Measurements from ENCODE around the gene KRT36.

DNA sequence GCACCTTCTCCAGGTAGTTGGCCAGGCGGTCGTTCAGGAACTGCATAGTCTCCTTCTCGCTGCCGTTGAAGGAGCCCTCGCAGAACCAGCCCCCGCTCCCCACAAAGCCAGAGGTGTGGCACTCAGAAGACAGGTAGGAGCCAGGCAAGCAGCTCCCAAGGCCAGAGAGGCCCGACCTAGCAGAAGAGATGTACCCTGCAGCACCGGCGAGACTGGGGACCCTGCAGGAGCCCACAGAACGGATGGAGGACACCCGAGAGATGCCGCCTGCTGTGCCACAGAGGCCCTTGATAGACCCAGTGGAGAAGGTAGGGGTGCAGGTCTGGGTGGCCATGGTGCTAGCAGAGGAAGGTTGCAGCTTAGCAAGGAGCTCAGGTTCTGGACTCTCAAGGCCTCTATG is at the start of gene KRT36:
- TF ChIP-seq, protein P1, sequence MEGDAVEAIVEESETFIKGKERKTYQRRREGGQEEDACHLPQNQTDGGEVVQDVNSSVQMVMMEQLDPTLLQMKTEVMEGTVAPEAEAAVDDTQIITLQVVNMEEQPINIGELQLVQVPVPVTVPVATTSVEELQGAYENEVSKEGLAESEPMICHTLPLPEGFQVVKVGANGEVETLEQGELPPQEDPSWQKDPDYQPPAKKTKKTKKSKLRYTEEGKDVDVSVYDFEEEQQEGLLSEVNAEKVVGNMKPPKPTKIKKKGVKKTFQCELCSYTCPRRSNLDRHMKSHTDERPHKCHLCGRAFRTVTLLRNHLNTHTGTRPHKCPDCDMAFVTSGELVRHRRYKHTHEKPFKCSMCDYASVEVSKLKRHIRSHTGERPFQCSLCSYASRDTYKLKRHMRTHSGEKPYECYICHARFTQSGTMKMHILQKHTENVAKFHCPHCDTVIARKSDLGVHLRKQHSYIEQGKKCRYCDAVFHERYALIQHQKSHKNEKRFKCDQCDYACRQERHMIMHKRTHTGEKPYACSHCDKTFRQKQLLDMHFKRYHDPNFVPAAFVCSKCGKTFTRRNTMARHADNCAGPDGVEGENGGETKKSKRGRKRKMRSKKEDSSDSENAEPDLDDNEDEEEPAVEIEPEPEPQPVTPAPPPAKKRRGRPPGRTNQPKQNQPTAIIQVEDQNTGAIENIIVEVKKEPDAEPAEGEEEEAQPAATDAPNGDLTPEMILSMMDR (conservative IDR thresholded peaks at IDR 0.05; ENCODE audit: low read depth in 2 of 2): no peak
- no peak for TF ChIP-seq POLR2AphosphoS5 (IDR thresholded peaks at IDR 0.05; ENCODE audit: low read depth)
- no peak for TF ChIP-seq EZH2phosphoT487 (IDR thresholded peaks at IDR 0.05; ENCODE audit: unreplicated experiment)
- TF ChIP-seq, protein P2, sequence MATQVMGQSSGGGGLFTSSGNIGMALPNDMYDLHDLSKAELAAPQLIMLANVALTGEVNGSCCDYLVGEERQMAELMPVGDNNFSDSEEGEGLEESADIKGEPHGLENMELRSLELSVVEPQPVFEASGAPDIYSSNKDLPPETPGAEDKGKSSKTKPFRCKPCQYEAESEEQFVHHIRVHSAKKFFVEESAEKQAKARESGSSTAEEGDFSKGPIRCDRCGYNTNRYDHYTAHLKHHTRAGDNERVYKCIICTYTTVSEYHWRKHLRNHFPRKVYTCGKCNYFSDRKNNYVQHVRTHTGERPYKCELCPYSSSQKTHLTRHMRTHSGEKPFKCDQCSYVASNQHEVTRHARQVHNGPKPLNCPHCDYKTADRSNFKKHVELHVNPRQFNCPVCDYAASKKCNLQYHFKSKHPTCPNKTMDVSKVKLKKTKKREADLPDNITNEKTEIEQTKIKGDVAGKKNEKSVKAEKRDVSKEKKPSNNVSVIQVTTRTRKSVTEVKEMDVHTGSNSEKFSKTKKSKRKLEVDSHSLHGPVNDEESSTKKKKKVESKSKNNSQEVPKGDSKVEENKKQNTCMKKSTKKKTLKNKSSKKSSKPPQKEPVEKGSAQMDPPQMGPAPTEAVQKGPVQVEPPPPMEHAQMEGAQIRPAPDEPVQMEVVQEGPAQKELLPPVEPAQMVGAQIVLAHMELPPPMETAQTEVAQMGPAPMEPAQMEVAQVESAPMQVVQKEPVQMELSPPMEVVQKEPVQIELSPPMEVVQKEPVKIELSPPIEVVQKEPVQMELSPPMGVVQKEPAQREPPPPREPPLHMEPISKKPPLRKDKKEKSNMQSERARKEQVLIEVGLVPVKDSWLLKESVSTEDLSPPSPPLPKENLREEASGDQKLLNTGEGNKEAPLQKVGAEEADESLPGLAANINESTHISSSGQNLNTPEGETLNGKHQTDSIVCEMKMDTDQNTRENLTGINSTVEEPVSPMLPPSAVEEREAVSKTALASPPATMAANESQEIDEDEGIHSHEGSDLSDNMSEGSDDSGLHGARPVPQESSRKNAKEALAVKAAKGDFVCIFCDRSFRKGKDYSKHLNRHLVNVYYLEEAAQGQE (IDR thresholded peaks at IDR 0.05; ENCODE audit: unreplicated experiment): no peak
- TF ChIP-seq STAT1 (IDR thresholded peaks at IDR 0.05; ENCODE audit: unreplicated experiment): no peak
- no peak for TF ChIP-seq EZH2 (IDR thresholded peaks at IDR 0.05; ENCODE audit: low read depth, unreplicated experiment)
- no peak for TF ChIP-seq JUNB (IDR thresholded peaks at IDR 0.05; ENCODE audit: unreplicated experiment)
- TF ChIP-seq CREB1 (CRISPR knock-in tag; IDR thresholded peaks at IDR 0.05; ENCODE audit: low read depth): no peak
- TF ChIP-seq ZNF114 (CRISPR knock-in tag; IDR thresholded peaks at IDR 0.05): no peak
